Osteoblast (primary cell): ENCODE results near the gene NR1D1. TPM values are rescaled to one million over a fixed set of nuclear protein-coding genes. Genes with fewer than 3 reads are reported as not detected.

Experiments used
- DNase-seq: peaks from one replicate; pipeline ENCODE4 v3.0.0; 2011; ENCODE audit warnings: low spot score, mixed read lengths; ENCODE audit not compliant: insufficient read length; ENCODE audit errors: missing footprints
- H2AFZ ChIP-seq: 2 replicates; pipeline ENCODE4 v1.6.0; 2011; ENCODE audit warnings: mild to moderate bottlenecking, low read length
- H3K27ac ChIP-seq: 2 replicates; pipeline ENCODE4 v1.5.1; 2011; ENCODE audit warnings: mild to moderate bottlenecking, low read depth, low read length, moderate library complexity
- H3K27me3 ChIP-seq: 2 replicates; pipeline ENCODE4 v1.6.0; 2012; ENCODE audit warnings: mild to moderate bottlenecking, control low read depth, inconsistent platforms, low read length, moderate library complexity; ENCODE audit not compliant: insufficient read depth
- H3K36me3 ChIP-seq: 2 replicates; pipeline ENCODE4 v1.5.1; 2011; ENCODE audit warnings: mild to moderate bottlenecking, low read length, control low read depth, moderate library complexity; ENCODE audit not compliant: insufficient read depth
- H3K4me1 ChIP-seq: 2 replicates; pipeline ENCODE4 v1.5.1; 2011; ENCODE audit warnings: mild to moderate bottlenecking, low read length, control low read depth, moderate library complexity; ENCODE audit not compliant: insufficient read depth
- H3K4me2 ChIP-seq: 2 replicates; pipeline ENCODE4 v1.6.0; 2011; ENCODE audit warnings: mild to moderate bottlenecking, low read length; ENCODE audit not compliant: insufficient read depth
- H3K4me3 ChIP-seq: fragments of 200-600 bp; sonication (generic); 3 replicates; pipeline ENCODE4 v1.5.1; 2012; ENCODE audit warnings: mild to moderate bottlenecking, low read length, inconsistent platforms; ENCODE audit not compliant: insufficient read depth
- H3K79me2 ChIP-seq: 2 replicates; pipeline ENCODE4 v1.6.0; 2012; ENCODE audit warnings: mild to moderate bottlenecking, low read length, control low read depth, inconsistent platforms; ENCODE audit not compliant: insufficient read depth
- H3K9me3 ChIP-seq: 2 replicates; pipeline ENCODE4 v1.5.1; 2011; ENCODE audit warnings: low read depth, low read length, control low read depth
- H4K20me1 ChIP-seq: 2 replicates; pipeline ENCODE4 v1.6.0; 2012; ENCODE audit warnings: mild to moderate bottlenecking, low read length, control low read depth; ENCODE audit not compliant: insufficient read depth
- total RNA-seq: library from RNA; depleted of rRNA; stranded (reverse); fragments of >200 nt; gene quantifications from 2 replicates; pipeline ENCODE4 v1.2.3, GENCODE V29; 2012
- TF ChIP-seq, protein P1 (sequence below): IDR thresholded peaks from 2 replicates; pipeline ENCODE4 v1.5.1; 2011; ENCODE audit warnings: mild to moderate bottlenecking, low read depth, low read length, moderate library complexity; ENCODE audit errors: extremely low read depth

Gene NR1D1
- total RNA-seq, 1 donor = 5.1 TPM

DNA sequence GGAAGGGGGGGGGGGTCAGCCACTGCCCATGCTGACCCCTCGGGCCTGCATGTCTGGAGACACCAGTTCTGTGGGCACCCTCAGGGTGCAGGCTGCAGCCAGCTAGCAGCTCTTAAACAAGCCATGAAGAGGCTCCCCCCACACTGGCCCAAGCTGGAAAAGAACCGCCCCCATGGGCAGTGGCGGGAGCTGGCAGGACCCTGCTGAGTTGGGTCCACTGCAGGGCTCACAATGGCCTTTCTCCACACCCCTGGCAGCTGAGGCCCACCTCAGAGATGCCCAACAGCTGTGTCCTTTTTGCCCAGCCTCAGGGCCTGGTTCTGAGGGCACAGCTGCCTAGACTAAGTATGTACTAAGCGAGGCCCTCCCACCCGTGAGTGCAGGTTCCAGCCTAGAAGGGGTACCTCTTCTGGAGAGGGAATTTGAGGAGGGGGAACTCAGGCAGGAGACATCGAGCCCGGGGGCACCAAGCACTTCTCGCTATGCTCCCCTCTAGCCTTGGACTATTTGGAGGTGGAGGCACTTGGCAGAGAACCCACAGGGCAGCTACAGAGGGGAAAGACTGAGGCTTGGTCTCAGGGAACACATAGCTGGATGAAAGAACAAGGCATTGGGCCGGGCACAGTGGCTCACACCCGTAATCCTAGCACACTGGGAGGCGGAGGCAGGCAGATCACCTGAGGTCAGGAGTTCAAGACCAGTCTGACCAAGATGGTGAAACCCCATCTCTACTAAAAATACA lies 34.4 kb downstream of the NR1D1 start:
- H2AFZ ChIP-seq = no peak overlapping the region
- H3K27ac ChIP-seq = no peak overlapping the region
- H3K4me3 ChIP-seq = no peak overlapping the region
- peak overlapping the region; percentile 9 for H3K4me2 ChIP-seq
- no peaks in the 10 kb centered on the region for H3K9me3 ChIP-seq
- DNase-seq = peak; percentile 42
- H3K4me1 ChIP-seq = peaks cover 62% of the 10 kb centered on the region
- H3K79me2 ChIP-seq = peaks cover 49% of the 10 kb centered on the region
- peaks cover 28% of the 10 kb centered on the region for H4K20me1 ChIP-seq
- H3K27me3 ChIP-seq = peaks cover 5% of the 10 kb centered on the region
- TF ChIP-seq, protein P1, sequence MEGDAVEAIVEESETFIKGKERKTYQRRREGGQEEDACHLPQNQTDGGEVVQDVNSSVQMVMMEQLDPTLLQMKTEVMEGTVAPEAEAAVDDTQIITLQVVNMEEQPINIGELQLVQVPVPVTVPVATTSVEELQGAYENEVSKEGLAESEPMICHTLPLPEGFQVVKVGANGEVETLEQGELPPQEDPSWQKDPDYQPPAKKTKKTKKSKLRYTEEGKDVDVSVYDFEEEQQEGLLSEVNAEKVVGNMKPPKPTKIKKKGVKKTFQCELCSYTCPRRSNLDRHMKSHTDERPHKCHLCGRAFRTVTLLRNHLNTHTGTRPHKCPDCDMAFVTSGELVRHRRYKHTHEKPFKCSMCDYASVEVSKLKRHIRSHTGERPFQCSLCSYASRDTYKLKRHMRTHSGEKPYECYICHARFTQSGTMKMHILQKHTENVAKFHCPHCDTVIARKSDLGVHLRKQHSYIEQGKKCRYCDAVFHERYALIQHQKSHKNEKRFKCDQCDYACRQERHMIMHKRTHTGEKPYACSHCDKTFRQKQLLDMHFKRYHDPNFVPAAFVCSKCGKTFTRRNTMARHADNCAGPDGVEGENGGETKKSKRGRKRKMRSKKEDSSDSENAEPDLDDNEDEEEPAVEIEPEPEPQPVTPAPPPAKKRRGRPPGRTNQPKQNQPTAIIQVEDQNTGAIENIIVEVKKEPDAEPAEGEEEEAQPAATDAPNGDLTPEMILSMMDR = no peak
- no peaks in the 10 kb centered on the region for H3K36me3 ChIP-seq

- Histone ChIP-seq H3K27ac (peak overlapping the region; percentile 36), H3K9me3 (no peaks in the 10 kb centered on the region), H3K4me2 (peak overlapping the region; percentile 95), H3K27me3 (peaks cover 5% of the 10 kb centered on the region), H3K4me1 (peaks cover 55% of the 10 kb centered on the region), H3K79me2 (peaks cover 41% of the 10 kb centered on the region), H3K4me3 (peak overlapping the region; percentile 54), H3K36me3 (no peaks in the 10 kb centered on the region), H2AFZ (no peak overlapping the region), H4K20me1 (peaks cover 21% of the 10 kb centered on the region)
- TF ChIP-seq, protein P1 = no peak
- peak; percentile 86 for DNase-seq
These were observed 35.2 kb downstream of the NR1D1 start for GRCh38 chr17:40064971-40065768.

DNA sequence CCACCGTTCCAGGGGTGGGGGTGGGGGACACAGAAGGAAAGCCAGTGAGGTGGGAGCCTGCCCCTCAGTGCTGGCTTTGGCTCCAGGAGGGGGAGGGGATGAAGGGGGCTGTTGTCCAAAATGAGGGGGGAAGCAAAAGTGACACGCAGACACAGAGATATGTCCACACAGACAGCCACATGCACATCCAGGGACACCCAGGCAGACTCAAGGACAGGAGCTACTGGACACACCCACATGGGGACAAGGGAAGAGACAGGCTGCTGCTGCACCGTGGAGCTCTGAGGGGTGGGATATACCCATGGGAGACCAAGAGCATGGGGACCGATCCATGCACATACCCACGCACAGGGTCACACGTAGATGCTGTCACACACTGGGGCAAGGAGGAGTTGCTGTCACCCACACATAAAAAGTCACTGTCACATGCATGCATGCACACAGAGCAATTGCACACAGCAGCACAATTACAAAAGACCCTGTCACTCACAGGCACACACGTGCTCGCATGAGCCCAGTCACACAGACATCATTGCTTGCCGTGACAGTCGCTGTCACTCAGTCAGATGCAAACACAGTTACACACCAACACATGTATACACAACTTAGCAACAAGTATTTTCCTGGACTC lies 36.4 kb downstream of the NR1D1 start:
- Histone ChIP-seq H3K4me1 (peaks cover 43% of the 10 kb centered on the region), H3K9me3 (no peaks in the 10 kb centered on the region), H3K27ac (no peak overlapping the region), H3K4me3 (peak overlapping the region; percentile 95), H4K20me1 (peaks cover 11% of the 10 kb centered on the region), H2AFZ (no peak overlapping the region), H3K36me3 (no peaks in the 10 kb centered on the region), H3K27me3 (peaks cover 5% of the 10 kb centered on the region), H3K4me2 (peak overlapping the region; percentile 95), H3K79me2 (peaks cover 31% of the 10 kb centered on the region)
- TF ChIP-seq, protein P1 = no peak
- DNase-seq = peak; percentile 79
